Peyer's patch (tissue), 4 donors: ENCODE measurements around the gene DISC1. TPM values are rescaled to one million over a fixed set of nuclear protein-coding genes. Genes with fewer than 3 reads are reported as not detected.

Experiments
- DNase-seq, 3 donors: peaks; one replicate each; pipeline ENCODE4 v3.0.0-alpha.2; 2017 to 2019
- H3K27ac ChIP-seq, 4 donors: fragments of 200-600 bp; sonication (generic); one replicate each; pipeline ENCODE4 v1.5.1; 2016 to 2019
- H3K27me3 ChIP-seq, 2 donors: fragments of 200-600 bp; sonication (generic); one replicate each; pipeline ENCODE4 v1.5.1; 2019
- H3K36me3 ChIP-seq, 3 donors: fragments of 200-600 bp; sonication (generic); one replicate each; pipeline ENCODE4 v1.5.1; 2016 to 2019
- H3K4me1 ChIP-seq, 4 donors: fragments of 200-600 bp; sonication (generic); one replicate each; pipeline ENCODE4 v1.5.1; 2016 to 2019
- H3K4me3 ChIP-seq, 4 donors: fragments of 200-600 bp; sonication (generic); 1 replicate in 3 of 4; 2 replicates in 1 of 4; pipeline ENCODE4 v1.5.1; 2016 to 2019; ENCODE audit warnings: mild to moderate bottlenecking in 1 of 4
- H3K9me3 ChIP-seq, 4 donors: fragments of 200-600 bp; sonication (generic); one replicate each; pipeline ENCODE4 v1.5.1; 2016 to 2019; ENCODE audit warnings: mild to moderate bottlenecking in 1 of 4
- CTCF ChIP-seq, 6 experiments: fragments of 450-650 bp in 4 of 6; fragments of 200-600 bp in 2 of 6; sonication (generic) in 1 of 6; IDR thresholded peaks; one replicate each; pipeline ENCODE4 v1.5.1; 2017 to 2019; ENCODE audit warnings: antibody characterized with exemption in 6 of 6, mild to moderate bottlenecking in 3 of 6, moderate library complexity in 1 of 6
- POLR2A ChIP-seq, 2 donors: fragments of 450-650 bp; IDR thresholded peaks; one replicate each; pipeline ENCODE4 v1.5.1; 2017; ENCODE audit warnings: antibody characterized with exemption in 2 of 2, mild to moderate bottlenecking in 2 of 2, moderate library complexity in 2 of 2
- total RNA-seq, 4 donors: library from RNA; depleted of rRNA; stranded (reverse); fragments of >200 nt; gene quantifications; one replicate each; pipeline ENCODE4 v1.1.0, GENCODE V29; 2016

Gene DISC1
- total RNA-seq, 4 donors from 2014 or later, result 2.3 to 39.6 (median 5.6) TPM

DNA sequence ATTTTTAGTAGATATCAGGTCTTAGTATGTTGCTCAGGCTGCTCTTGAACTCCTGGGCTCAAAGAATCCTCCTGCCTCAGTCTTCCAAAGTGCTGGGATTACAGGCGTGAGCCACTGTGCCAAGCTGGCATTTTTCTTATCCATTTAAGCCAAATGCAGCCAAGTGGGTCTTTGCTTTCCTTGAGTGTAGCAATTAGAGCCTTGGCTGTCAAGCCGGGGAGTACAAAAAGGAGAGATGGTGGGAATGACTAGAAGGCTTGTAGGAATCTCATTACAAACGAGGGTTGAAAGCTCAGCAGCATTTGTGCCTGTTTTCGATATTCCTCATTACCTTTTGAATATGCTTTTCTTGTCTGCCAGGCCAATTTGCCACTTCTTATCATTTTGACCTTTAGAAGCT, 140.9 kb downstream of the DISC1 start:
- no peaks in the 10 kb centered on the region for H3K9me3 ChIP-seq
- H3K27me3 ChIP-seq, result no peaks in the 10 kb centered on the region
- H3K4me3 ChIP-seq, result no peak overlapping the region
- DNase-seq, result no peak
- no peaks in the 10 kb centered on the region for H3K4me1 ChIP-seq
- H3K36me3 ChIP-seq, result no peaks in the 10 kb centered on the region
- TF ChIP-seq POLR2A (IDR thresholded peaks at IDR 0.05) (no peak), CTCF (IDR thresholded peaks at IDR 0.05) (no peak)
- no peak overlapping the region for H3K27ac ChIP-seq

- Histone ChIP-seq H3K4me3 (no peak overlapping the region), H3K4me1 (no peaks in the 10 kb centered on the region), H3K27me3 (no peaks in the 10 kb centered on the region), H3K9me3 (no peaks in the 10 kb centered on the region), H3K36me3 (no peaks in the 10 kb centered on the region), H3K27ac (no peak overlapping the region)
- no peak for DNase-seq
- no peak for TF ChIP-seq POLR2A (IDR thresholded peaks at IDR 0.05)
- no peak for TF ChIP-seq CTCF (IDR thresholded peaks at IDR 0.05)
Measured at GRCh38 chr1:231768416-231768815, 141.8 kb downstream of the DISC1 start.

DNA sequence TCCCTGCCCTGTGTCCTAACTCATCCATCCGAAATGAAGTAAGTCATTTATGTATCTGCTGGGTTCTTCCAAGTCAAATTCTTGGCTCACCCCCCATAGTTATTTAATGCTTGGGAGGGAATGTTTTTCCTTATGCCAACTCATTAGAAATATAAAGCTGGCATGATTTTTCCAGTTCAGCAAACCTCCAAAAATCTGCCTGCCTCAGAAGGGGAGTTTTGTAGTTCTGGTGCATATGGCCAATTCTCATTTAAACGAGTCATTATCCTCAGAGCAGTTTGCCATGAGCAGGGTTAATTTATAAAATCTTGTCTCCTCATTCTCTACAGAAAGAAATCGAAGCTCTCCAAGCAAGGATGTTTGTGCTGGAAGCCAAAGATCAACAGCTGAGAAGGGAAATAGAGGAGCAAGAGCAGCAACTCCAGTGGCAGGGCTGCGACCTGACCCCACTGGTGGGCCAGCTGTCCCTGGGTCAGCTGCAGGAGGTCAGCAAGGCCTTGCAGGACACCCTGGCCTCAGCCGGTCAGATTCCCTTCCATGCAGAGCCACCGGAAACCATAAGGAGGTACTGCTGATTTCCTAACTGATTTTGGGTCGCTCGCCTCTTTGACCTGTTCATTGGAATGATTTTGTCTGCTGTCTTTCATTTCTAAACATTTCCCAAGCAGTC, 144.1 kb downstream of the DISC1 start:
- Histone ChIP-seq H3K36me3 (no peaks in the 10 kb centered on the region), H3K4me1 (no peaks in the 10 kb centered on the region), H3K27me3 (no peaks in the 10 kb centered on the region), H3K27ac (no peak overlapping the region), H3K4me3 (no peak overlapping the region), H3K9me3 (no peaks in the 10 kb centered on the region)
- DNase-seq, result no peak
- TF ChIP-seq CTCF (IDR thresholded peaks at IDR 0.05) (no peak), POLR2A (IDR thresholded peaks at IDR 0.05) (no peak)

- Histone ChIP-seq H3K36me3 (no peaks in the 10 kb centered on the region), H3K27ac (no peak overlapping the region), H3K27me3 (no peaks in the 10 kb centered on the region), H3K4me1 (no peaks in the 10 kb centered on the region), H3K4me3 (no peak overlapping the region), H3K9me3 (no peaks in the 10 kb centered on the region)
- TF ChIP-seq POLR2A (IDR thresholded peaks at IDR 0.05), result no peak
- no peak for DNase-seq
Measured at GRCh38 chr1:231774719-231775335, 148.2 kb downstream of the DISC1 start.

DNA sequence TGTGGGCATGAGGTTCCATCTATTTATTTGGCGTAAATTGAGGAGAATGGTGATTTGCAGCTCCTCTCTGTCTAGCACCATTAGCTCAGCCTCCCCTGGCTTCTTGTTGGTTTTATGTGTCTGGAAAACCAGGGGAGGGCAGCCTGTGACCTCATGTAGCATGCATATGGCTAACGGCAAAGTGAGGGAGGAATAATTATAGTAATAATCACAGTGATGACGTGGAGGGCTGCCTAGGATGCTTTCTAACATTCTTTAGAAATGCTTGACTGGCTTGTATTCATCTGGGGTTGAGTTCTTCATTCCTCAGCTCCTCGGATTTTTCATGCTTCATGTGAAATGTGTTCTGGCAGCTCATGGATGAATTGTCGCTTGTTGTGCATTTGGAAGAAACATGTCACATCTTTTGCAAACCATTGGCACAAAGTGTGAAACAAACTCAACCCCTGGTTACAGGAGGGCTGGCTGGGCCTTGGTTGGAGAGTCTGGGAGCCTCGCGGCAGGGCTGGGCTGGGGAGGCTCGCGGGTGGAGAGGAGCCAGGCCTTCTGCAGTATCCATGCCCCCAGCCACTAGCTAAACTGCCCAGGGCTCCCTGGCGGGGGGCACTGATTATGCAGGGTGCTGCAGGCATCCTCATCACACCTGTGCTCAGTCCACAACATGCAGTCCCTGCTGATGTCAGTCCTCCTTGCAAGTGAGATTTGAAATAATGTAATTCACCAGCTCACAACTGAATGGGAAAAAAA, 149.6 kb downstream of the DISC1 start:
- Histone ChIP-seq H3K4me3 (no peak overlapping the region), H3K36me3 (no peaks in the 10 kb centered on the region), H3K9me3 (no peaks in the 10 kb centered on the region), H3K27me3 (no peaks in the 10 kb centered on the region), H3K4me1 (no peaks in the 10 kb centered on the region), H3K27ac (no peak overlapping the region)
- DNase-seq, result no peak
- TF ChIP-seq CTCF (IDR thresholded peaks at IDR 0.05) (no peak), POLR2A (IDR thresholded peaks at IDR 0.05) (no peak)

DNA sequence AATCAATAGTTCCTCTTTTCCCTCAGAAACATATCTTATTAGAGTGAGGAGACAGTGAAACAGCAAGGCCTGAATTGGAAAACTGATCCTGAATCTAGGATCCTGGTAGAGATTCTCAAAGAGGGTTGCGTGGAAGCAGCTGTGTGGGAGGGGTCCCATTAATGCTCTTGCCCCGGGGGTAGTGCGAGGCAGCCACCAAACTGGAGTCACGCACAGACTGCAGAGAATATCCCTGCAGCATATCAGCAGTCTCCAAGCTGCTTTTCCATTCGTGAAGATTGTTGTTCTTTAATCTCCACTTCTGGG, 150.1 kb downstream of the DISC1 start:
- TF ChIP-seq POLR2A (IDR thresholded peaks at IDR 0.05) (no peak), CTCF (IDR thresholded peaks at IDR 0.05) (no peak)
- no peak for DNase-seq
- H3K27me3 ChIP-seq, result no peaks in the 10 kb centered on the region
- H3K9me3 ChIP-seq, result no peaks in the 10 kb centered on the region
- H3K4me1 ChIP-seq, result no peaks in the 10 kb centered on the region
- no peak overlapping the region for H3K27ac ChIP-seq
- H3K4me3 ChIP-seq, result no peak overlapping the region
- no peaks in the 10 kb centered on the region for H3K36me3 ChIP-seq
